Heart right ventricle (tissue), 16 donors: Measurements from ENCODE around the gene LPAR1. TPM values are rescaled to one million over a fixed set of nuclear protein-coding genes. Genes with fewer than 3 reads are reported as not detected.

Experiments
- ATAC-seq, 8 donors: fragments of 200-7000 bp; cut with Tn5 transposase; one replicate each; pipeline ENCODE4 v1.9.1; 2020; ENCODE audit warnings: mild to moderate bottlenecking in 8 of 8, moderate library complexity in 8 of 8, moderate number of reproducible peaks in 1 of 8
- DNase-seq, 2 donors: peaks; one replicate each; pipeline ENCODE4 v3.0.0-alpha.2; 2020
- H3K27ac ChIP-seq, 10 donors: fragments of 200-600 bp; sonication (generic) in 2 of 10; one replicate each; pipeline versions ENCODE4 v1.5.0 to v1.8.0; 2020 to 2022; ENCODE audit warnings: mild to moderate bottlenecking in 3 of 10
- H3K27me3 ChIP-seq, 7 donors: fragments of 200-600 bp; one replicate each; pipeline ENCODE4 v1.8.0; 2021 to 2022; ENCODE audit warnings: mild to moderate bottlenecking in 2 of 7
- H3K36me3 ChIP-seq, 9 donors: fragments of 200-600 bp; sonication (generic) in 1 of 9; one replicate each; pipeline versions ENCODE4 v1.5.0 to v1.8.0; 2020 to 2022; ENCODE audit warnings: mild to moderate bottlenecking in 2 of 9
- H3K4me1 ChIP-seq, 9 donors: fragments of 200-600 bp; sonication (generic) in 1 of 9; one replicate each; pipeline versions ENCODE4 v1.5.0 to v1.8.0; 2020 to 2022; ENCODE audit warnings: mild to moderate bottlenecking in 4 of 9
- H3K4me3 ChIP-seq, 10 donors: fragments of 200-600 bp; sonication (generic) in 2 of 10; one replicate each; pipeline versions ENCODE4 v1.5.0 to v1.8.0; 2020 to 2022; ENCODE audit warnings: mild to moderate bottlenecking in 7 of 10, moderate library complexity in 2 of 10
- H3K9me3 ChIP-seq, 11 donors: fragments of 200-600 bp in 10 of 11; sonication (generic) in 2 of 11; one replicate each; pipeline versions ENCODE4 v1.5.0 to v1.8.0; 2013 to 2022; ENCODE audit warnings: mild to moderate bottlenecking in 2 of 11, control low read depth in 1 of 11, moderate library complexity in 1 of 11
- WGBS, 2 donors: extraction: QIAGEN DNeasy Blood & Tissue Kit; methylation state at CpG; one replicate each; pipeline ENCODE4 v1.1.7; 2013; ENCODE audit warnings: inconsistent platforms in 1 of 2; 5-methylcytosine and 5-hydroxymethylcytosine counted together
- intact Hi-C, 10 donors: fragments of 100-400 bp; cut with DNase I; formaldehyde crosslinking; loops; one replicate each; pipeline versions ENCODE4 v1.11.1 to v1.14.2; 2022
- polyA plus RNA-seq, 2 donors: library from polyadenylated mRNA; stranded (reverse); fragments of 200-250 nt; gene quantifications; one replicate each; pipeline ENCODE4 v1.2.3, GENCODE V29; 2013
- total RNA-seq, 10 donors: library from RNA; stranded (reverse); fragmentation: NEBNext Ultra II Directional in 3 of 10; extraction: Animal tissue kit (Norgen Biotek cat#: 25700) in 3 of 10; gene quantifications; one replicate each; pipeline versions ENCODE4 v1.2.1 to v1.2.4, GENCODE V29; 2021 to 2023
- TF ChIP-seq, protein P1 (sequence below), 9 donors: fragments of 200-600 bp; sonication (generic) in 2 of 9; IDR thresholded peaks; one replicate each; pipeline versions ENCODE4 v1.5.0 to v1.8.0; 2021 to 2022; ENCODE audit warnings: antibody characterized with exemption in 9 of 9, mild to moderate bottlenecking in 5 of 9, moderate library complexity in 1 of 9
- donor health status: Arrhythmogenic right ventricular cardiomyopathy.
- donor health status: ischemic (EF 13 %, LVEDD 7.1; RV severe dilation, severe dysfunction).
- donor health status: healthy with polysubstance abuse.
- donor health status: DM: no; HTN: yes; CAD: no.
- donor health status: DM: no; HTN: no; CAD: no.
- donor health status: ischemic (EF 25% LVEDD 6.9; RV normal size, moderate dysfunction).
- donor health status: ischemic (EF 25% LVEDD 5.7; RV mildly dilated, moderate dysfunction).
- donor health status: healthy.
- donor health status: DM: yes; HTN: yes; CAD: no.
- donor health status: Ischemic cardiomyopathy.
- donor health status: ischemic (EF 35%, LVEDD 5.7; RV mildly dilated, moderate dysfunction).
- donor health status: nonischemic (EF 11% LVEDD 7.7; RV severe dilation, severe dysfunction).
- donor health status: DM: yes; HTN: yes; CAD: no.
- donor health status: PGD.
- donor health status: ischemic (EF 29% LVEDD 5.4; RV normal size, mild dysfunction).
- donor health status: nonischemic (EF 23%, LVEDD 6.1; RV moderate dilation, normal function).

LPAR1 gene
- total and polyA plus RNA-seq, 12 donors, result 4.0 to 16.6 (median 7.7) TPM

GRCh38 chr9:111023128-111023527 is 15.1 kb downstream of the LPAR1 start:
- Histone ChIP-seq H3K9me3 (peaks cover 0 to 11% (median 0%) of the 10 kb centered on the region in 11 donors), H3K4me3 (no peak overlapping the region), H3K27ac (no peak overlapping the region), H3K4me1 (peaks cover 0 to 8% (median 0%) of the 10 kb centered on the region in 9 donors), H3K27me3 (no peaks in the 10 kb centered on the region), H3K36me3 (no peaks in the 10 kb centered on the region)
- intact Hi-C loops, result no loop called here
- TF ChIP-seq, protein P1, sequence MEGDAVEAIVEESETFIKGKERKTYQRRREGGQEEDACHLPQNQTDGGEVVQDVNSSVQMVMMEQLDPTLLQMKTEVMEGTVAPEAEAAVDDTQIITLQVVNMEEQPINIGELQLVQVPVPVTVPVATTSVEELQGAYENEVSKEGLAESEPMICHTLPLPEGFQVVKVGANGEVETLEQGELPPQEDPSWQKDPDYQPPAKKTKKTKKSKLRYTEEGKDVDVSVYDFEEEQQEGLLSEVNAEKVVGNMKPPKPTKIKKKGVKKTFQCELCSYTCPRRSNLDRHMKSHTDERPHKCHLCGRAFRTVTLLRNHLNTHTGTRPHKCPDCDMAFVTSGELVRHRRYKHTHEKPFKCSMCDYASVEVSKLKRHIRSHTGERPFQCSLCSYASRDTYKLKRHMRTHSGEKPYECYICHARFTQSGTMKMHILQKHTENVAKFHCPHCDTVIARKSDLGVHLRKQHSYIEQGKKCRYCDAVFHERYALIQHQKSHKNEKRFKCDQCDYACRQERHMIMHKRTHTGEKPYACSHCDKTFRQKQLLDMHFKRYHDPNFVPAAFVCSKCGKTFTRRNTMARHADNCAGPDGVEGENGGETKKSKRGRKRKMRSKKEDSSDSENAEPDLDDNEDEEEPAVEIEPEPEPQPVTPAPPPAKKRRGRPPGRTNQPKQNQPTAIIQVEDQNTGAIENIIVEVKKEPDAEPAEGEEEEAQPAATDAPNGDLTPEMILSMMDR (IDR thresholded peaks at IDR 0.05), result no peak
- ATAC-seq (no peak), DNase-seq (no peak)
- WGBS, 2 donors, result 73 to 77% methylated on average over 3 of the region's 3 CpGs

- Histone ChIP-seq H3K27ac (no peak overlapping the region), H3K36me3 (no peaks in the 10 kb centered on the region), H3K27me3 (peaks cover 0 to 2% (median 0%) of the 10 kb centered on the region in 7 donors), H3K4me3 (no peak overlapping the region), H3K4me1 (peaks cover 0 to 23% (median 0%) of the 10 kb centered on the region in 9 donors), H3K9me3 (peaks cover 0 to 10% (median 0%) of the 10 kb centered on the region in 11 donors)
- intact Hi-C loops, result no loop called here
- no peak for DNase-seq
- 85 to 89% methylated on average over 1 of the region's 1 CpG for WGBS, 2 donors
- TF ChIP-seq, protein P1 (IDR thresholded peaks at IDR 0.05), result no peak
- no peak for ATAC-seq
Observed at GRCh38 chr9:111020594-111020993, 17.7 kb downstream of the LPAR1 start.

GRCh38 chr9:111016426-111017045 is 21.7 kb downstream of the LPAR1 start:
- H3K36me3 ChIP-seq, result no peaks in the 10 kb centered on the region
- 7 to 11% methylated on average over 3 of the region's 3 CpGs for WGBS, 2 donors
- H3K4me3 ChIP-seq, result no peak overlapping the region
- peaks cover 0 to 15% (median 0%) of the 10 kb centered on the region in 9 donors for H3K4me1 ChIP-seq
- TF ChIP-seq, protein P1 (IDR thresholded peaks at IDR 0.05), result no peak
- no peaks in the 10 kb centered on the region for H3K9me3 ChIP-seq
- ATAC-seq (peak in 1 of 8 donors; percentile 39), DNase-seq (no peak)
- peaks cover 0 to 2% (median 0%) of the 10 kb centered on the region in 7 donors for H3K27me3 ChIP-seq
- intact Hi-C loops, result no loop called here
- H3K27ac ChIP-seq, result no peak overlapping the region

GRCh38 chr9:111016016-111016415 is 22.3 kb downstream of the LPAR1 start:
- 42 to 45% methylated on average over 1 of the region's 1 CpG for WGBS, 2 donors
- DNase-seq (no peak), ATAC-seq (no peak)
- H3K9me3 ChIP-seq, result no peaks in the 10 kb centered on the region
- no peaks in the 10 kb centered on the region for H3K36me3 ChIP-seq
- intact Hi-C loops, result no loop called here
- TF ChIP-seq, protein P1 (IDR thresholded peaks at IDR 0.05), result no peak
- H3K4me1 ChIP-seq, result peaks cover 0 to 15% (median 0%) of the 10 kb centered on the region in 9 donors
- no peak overlapping the region for H3K4me3 ChIP-seq
- H3K27ac ChIP-seq, result no peak overlapping the region
- H3K27me3 ChIP-seq, result peaks cover 0 to 2% (median 0%) of the 10 kb centered on the region in 7 donors
